Measurements from ENCODE around the gene DNM1.

- no peak for TF ChIP-seq CTCF (IDR thresholded peaks at IDR 0.05)
- no peak for TF ChIP-seq POLR2A (IDR thresholded peaks at IDR 0.05)
Observed at GRCh38 chr9:128226412-128226801, 23.2 kb downstream of the DNM1 start.
